ENCODE measurements around the gene DNAJC3. TPM values are rescaled to one million over a fixed set of nuclear protein-coding genes. Genes with fewer than 3 reads are reported as not detected.
"Not testable (repeated sequence)": the region's sequence is repeated elsewhere in the genome, so short reads cannot be mapped to it uniquely, and the experiment has no call there.

DNAJC3 gene
- total and polyA plus RNA-seq, 4 donors: 19.4 to 51.7 (median 30.8) TPM

GRCh38 chr13:95689582-95689926, 12.6 kb downstream of the DNAJC3 start:
- no peak for DNase-seq (ENCODE audit: low read depth in 4 of 6, low spot score in 6 of 6)
- no CpG with 5 or more reads among the region's 3 CpGs for WGBS (ENCODE audit: insufficient coverage)
- peaks cover 6% of the 10 kb centered on the region for H3K9me3 ChIP-seq (ENCODE audit: control insufficient read depth, insufficient read depth, low read length)
- H3K36me3 ChIP-seq (ENCODE audit: control insufficient read depth, insufficient read depth, low read length): no peaks in the 10 kb centered on the region
- H3K4me1 ChIP-seq (ENCODE audit: control insufficient read depth, insufficient read depth, low read length): peaks cover 5% of the 10 kb centered on the region
- no peaks in the 10 kb centered on the region for H3K27me3 ChIP-seq (ENCODE audit: control insufficient read depth, insufficient read depth, low read length)
- H3K4me3 ChIP-seq (ENCODE audit: low read depth, low read length): no peak overlapping the region
- H3K27ac ChIP-seq (ENCODE audit: low read depth, low read length): no peak overlapping the region

- H3K4me1 ChIP-seq (ENCODE audit: control insufficient read depth, insufficient read depth, low read length); DNase-seq (ENCODE audit: low read depth in 4 of 6, low spot score in 6 of 6); H3K4me3 ChIP-seq (ENCODE audit: low read depth, low read length); H3K27ac ChIP-seq (ENCODE audit: low read depth, low read length); H3K9me3 ChIP-seq (ENCODE audit: control insufficient read depth, insufficient read depth, low read length); H3K27me3 ChIP-seq (ENCODE audit: control insufficient read depth, insufficient read depth, low read length); H3K36me3 ChIP-seq (ENCODE audit: control insufficient read depth, insufficient read depth, low read length): not testable (repeated sequence)
- 100% methylated on average over 6 of the region's 28 CpGs for WGBS (ENCODE audit: insufficient coverage)
These were observed 14.0 kb downstream of the DNAJC3 start for GRCh38 chr13:95690986-95691385.

GRCh38 chr13:95697052-95697680, 20.2 kb downstream of the DNAJC3 start:
- Histone ChIP-seq H3K9me3 (ENCODE audit: control insufficient read depth, insufficient read depth, low read length) (peaks cover 1% of the 10 kb centered on the region), H3K4me3 (ENCODE audit: low read depth, low read length) (no peak overlapping the region), H3K36me3 (ENCODE audit: control insufficient read depth, insufficient read depth, low read length) (no peaks in the 10 kb centered on the region), H3K4me1 (ENCODE audit: control insufficient read depth, insufficient read depth, low read length) (no peaks in the 10 kb centered on the region), H3K27ac (ENCODE audit: low read depth, low read length) (no peak overlapping the region), H3K27me3 (ENCODE audit: control insufficient read depth, insufficient read depth, low read length) (no peaks in the 10 kb centered on the region)
- DNase-seq (ENCODE audit: low read depth in 4 of 6, low spot score in 6 of 6): no peak
- WGBS (ENCODE audit: insufficient coverage): 91% methylated on average over 3 of the region's 6 CpGs

DNA sequence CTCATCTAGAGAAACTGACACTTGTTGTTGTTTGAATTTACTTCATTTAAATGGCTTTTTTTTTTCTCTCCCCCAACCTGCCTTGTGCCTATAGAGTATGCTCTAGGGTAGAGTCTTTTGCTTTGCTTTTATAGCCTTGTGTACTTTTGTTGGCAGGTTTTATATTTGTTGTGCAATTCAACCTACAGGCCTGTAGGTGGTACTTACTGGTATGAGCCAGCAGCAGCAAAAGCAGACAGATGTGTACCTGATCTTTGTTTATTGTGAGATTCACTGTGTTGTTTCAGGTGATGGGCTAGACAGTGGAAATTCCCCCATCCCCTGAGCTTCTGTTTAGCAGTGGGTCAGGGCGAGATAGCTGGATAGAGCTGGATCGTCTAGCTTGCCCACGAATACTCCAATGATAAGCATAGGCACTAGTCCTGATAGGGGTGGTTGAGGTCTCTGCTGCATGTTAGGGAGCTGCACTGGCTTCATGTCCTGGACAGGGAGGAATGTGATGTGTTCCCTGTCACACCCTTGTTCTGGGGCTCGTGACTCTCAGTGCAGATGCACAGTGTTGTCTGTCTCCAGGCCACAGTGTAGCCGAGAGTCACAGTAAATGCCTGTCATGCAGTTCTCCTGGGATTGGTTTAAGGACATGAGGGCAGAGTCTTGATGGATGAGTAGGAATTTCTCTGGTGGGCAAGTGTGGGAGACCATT, 21.3 kb downstream of the DNAJC3 start:
- Histone ChIP-seq H3K36me3 (ENCODE audit: control insufficient read depth, insufficient read depth, low read length) (no peaks in the 10 kb centered on the region), H3K4me3 (ENCODE audit: low read depth, low read length) (no peak overlapping the region), H3K27ac (ENCODE audit: low read depth, low read length) (no peak overlapping the region), H3K4me1 (ENCODE audit: control insufficient read depth, insufficient read depth, low read length) (no peaks in the 10 kb centered on the region), H3K27me3 (ENCODE audit: control insufficient read depth, insufficient read depth, low read length) (no peaks in the 10 kb centered on the region), H3K9me3 (ENCODE audit: control insufficient read depth, insufficient read depth, low read length) (peaks cover 1% of the 10 kb centered on the region)
- DNase-seq (ENCODE audit: low read depth in 4 of 6, low spot score in 6 of 6): no peak
- 76% methylated on average over 4 of the region's 5 CpGs for WGBS (ENCODE audit: insufficient coverage)

- no peak for DNase-seq (ENCODE audit: low read depth in 4 of 6, low spot score in 6 of 6)
- H3K4me3 ChIP-seq (ENCODE audit: low read depth, low read length): no peak overlapping the region
- peaks cover 1% of the 10 kb centered on the region for H3K9me3 ChIP-seq (ENCODE audit: control insufficient read depth, insufficient read depth, low read length)
- no peaks in the 10 kb centered on the region for H3K36me3 ChIP-seq (ENCODE audit: control insufficient read depth, insufficient read depth, low read length)
- no peak overlapping the region for H3K27ac ChIP-seq (ENCODE audit: low read depth, low read length)
- no CpG with 5 or more reads among the region's 2 CpGs for WGBS (ENCODE audit: insufficient coverage)
- no peaks in the 10 kb centered on the region for H3K27me3 ChIP-seq (ENCODE audit: control insufficient read depth, insufficient read depth, low read length)
- H3K4me1 ChIP-seq (ENCODE audit: control insufficient read depth, insufficient read depth, low read length): no peaks in the 10 kb centered on the region
These were observed 26.6 kb downstream of the DNAJC3 start for GRCh38 chr13:95703576-95703975.

- no peak overlapping the region for H3K27ac ChIP-seq (ENCODE audit: low read depth, low read length)
- H3K36me3 ChIP-seq (ENCODE audit: control insufficient read depth, insufficient read depth, low read length): no peaks in the 10 kb centered on the region
- H3K4me3 ChIP-seq (ENCODE audit: low read depth, low read length): no peak overlapping the region
- no peaks in the 10 kb centered on the region for H3K27me3 ChIP-seq (ENCODE audit: control insufficient read depth, insufficient read depth, low read length)
- H3K9me3 ChIP-seq (ENCODE audit: control insufficient read depth, insufficient read depth, low read length): peaks cover 1% of the 10 kb centered on the region
- no peaks in the 10 kb centered on the region for H3K4me1 ChIP-seq (ENCODE audit: control insufficient read depth, insufficient read depth, low read length)
- DNase-seq (ENCODE audit: low read depth in 4 of 6, low spot score in 6 of 6): peak in 2 of 6 donors; percentile 28 to 31
- 100% methylated on average over 1 of the region's 3 CpGs for WGBS (ENCODE audit: insufficient coverage)
These were observed 27.6 kb downstream of the DNAJC3 start for GRCh38 chr13:95704510-95704909.

- DNase-seq (ENCODE audit: low read depth in 4 of 6, low spot score in 6 of 6): no peak
- H3K27me3 ChIP-seq (ENCODE audit: control insufficient read depth, insufficient read depth, low read length): no peaks in the 10 kb centered on the region
- no CpG with 5 or more reads among the region's 1 CpG for WGBS (ENCODE audit: insufficient coverage)
These were observed 29.4 kb downstream of the DNAJC3 start for GRCh38 chr13:95706356-95706755.

GRCh38 chr13:95707035-95707434, 30.1 kb downstream of the DNAJC3 start:
- Histone ChIP-seq H3K4me1 (ENCODE audit: control insufficient read depth, insufficient read depth, low read length) (no peaks in the 10 kb centered on the region), H3K27me3 (ENCODE audit: control insufficient read depth, insufficient read depth, low read length) (no peaks in the 10 kb centered on the region), H3K9me3 (ENCODE audit: control insufficient read depth, insufficient read depth, low read length) (no peaks in the 10 kb centered on the region), H3K4me3 (ENCODE audit: low read depth, low read length) (no peak overlapping the region), H3K27ac (ENCODE audit: low read depth, low read length) (no peak overlapping the region), H3K36me3 (ENCODE audit: control insufficient read depth, insufficient read depth, low read length) (peaks cover 11% of the 10 kb centered on the region)
- no peak for DNase-seq (ENCODE audit: low read depth in 4 of 6, low spot score in 6 of 6)
- 94% methylated on average over 3 of the region's 4 CpGs for WGBS (ENCODE audit: insufficient coverage)

More at GRCh38 chr13:95706356-95706755, 29.4 kb downstream of the DNAJC3 start:
- H3K36me3 ChIP-seq (ENCODE audit: control insufficient read depth, insufficient read depth, low read length): peaks cover 11% of the 10 kb centered on the region
- H3K27ac ChIP-seq (ENCODE audit: low read depth, low read length): no peak overlapping the region
- no peaks in the 10 kb centered on the region for H3K9me3 ChIP-seq (ENCODE audit: control insufficient read depth, insufficient read depth, low read length)
- H3K4me1 ChIP-seq (ENCODE audit: control insufficient read depth, insufficient read depth, low read length): no peaks in the 10 kb centered on the region
- H3K4me3 ChIP-seq (ENCODE audit: low read depth, low read length): no peak overlapping the region

DNA sequence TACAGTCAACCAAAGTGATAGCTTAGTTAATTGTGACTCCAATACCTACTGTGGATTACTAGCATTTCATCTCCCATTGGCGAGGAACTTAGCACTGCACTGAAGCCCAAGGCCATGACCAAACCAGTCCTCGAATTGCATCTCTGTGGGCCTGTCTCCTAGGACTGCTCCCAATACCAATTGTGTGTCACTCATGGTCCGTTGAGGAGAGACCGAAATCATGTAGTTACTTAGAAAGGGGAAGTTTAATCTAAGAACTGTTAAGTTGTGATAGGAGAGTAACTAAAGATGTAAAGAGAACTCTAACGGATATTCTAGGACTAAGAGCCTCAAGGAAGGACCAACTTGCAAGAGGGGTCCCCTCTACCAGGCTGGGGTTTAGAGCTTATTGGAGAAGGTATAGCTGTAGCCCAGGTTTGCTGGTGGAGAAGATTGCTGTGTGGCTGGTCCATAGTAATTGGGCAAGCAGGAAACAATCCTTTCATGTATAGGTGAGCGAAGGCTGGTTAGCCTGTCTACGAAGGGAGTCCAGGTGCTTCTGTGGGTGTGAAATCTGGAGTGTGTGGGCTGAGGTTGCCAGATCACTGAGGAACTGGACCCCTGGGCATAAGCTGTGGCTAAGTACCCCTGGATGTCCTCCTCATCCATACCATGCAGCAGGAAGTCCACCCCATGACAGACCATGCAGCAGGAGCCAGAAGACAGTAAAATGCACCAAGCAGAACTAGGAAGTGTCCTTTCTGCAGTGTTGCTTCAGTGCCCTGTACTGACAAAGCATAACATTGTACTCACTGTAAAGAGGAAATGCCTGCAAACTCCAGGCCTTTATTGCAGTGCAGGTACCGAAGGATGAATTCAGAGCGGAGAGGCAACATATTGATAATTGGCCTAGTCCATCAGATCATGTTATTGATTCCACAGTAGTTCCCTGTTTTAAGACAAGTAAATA, 30.8 kb downstream of the DNAJC3 start:
- 93% methylated on average over 8 of the region's 9 CpGs for WGBS (ENCODE audit: insufficient coverage)
- H3K4me3 ChIP-seq (ENCODE audit: low read depth, low read length): no peak overlapping the region

More for the DNA sequence above, 30.8 kb downstream of the DNAJC3 start:
- Histone ChIP-seq H3K4me1 (ENCODE audit: control insufficient read depth, insufficient read depth, low read length) (no peaks in the 10 kb centered on the region), H3K9me3 (ENCODE audit: control insufficient read depth, insufficient read depth, low read length) (no peaks in the 10 kb centered on the region), H3K36me3 (ENCODE audit: control insufficient read depth, insufficient read depth, low read length) (peaks cover 14% of the 10 kb centered on the region), H3K27me3 (ENCODE audit: control insufficient read depth, insufficient read depth, low read length) (no peaks in the 10 kb centered on the region), H3K27ac (ENCODE audit: low read depth, low read length) (no peak overlapping the region)
- DNase-seq (ENCODE audit: low read depth in 4 of 6, low spot score in 6 of 6): no peak
